ENCODE measurements around the gene PSMB10.

PSMB10 gene

GRCh38 chr16:67951485-67951884 lies 14.8 kb upstream of the PSMB10 start:
- H3K79me2 ChIP-seq (ENCODE audit: insufficient read depth, low read depth): no peaks in the 10 kb centered on the region
- no peak overlapping the region for H3K27ac ChIP-seq
- no peaks in the 10 kb centered on the region for H3K27me3 ChIP-seq (ENCODE audit: insufficient read depth, low read depth)
- H3K4me2 ChIP-seq: no peak overlapping the region
- H3K4me1 ChIP-seq (ENCODE audit: low read depth, poor library complexity, severe bottlenecking): no peaks in the 10 kb centered on the region
- no peak overlapping the region for H3K9ac ChIP-seq
- H2AFZ ChIP-seq (ENCODE audit: low read depth): no peak overlapping the region
- TF ChIP-seq CTCF (conservative IDR thresholded peaks at IDR 0.05; ENCODE audit: low read depth, low read length): no peak
- no peaks in the 10 kb centered on the region for H4K20me1 ChIP-seq (ENCODE audit: insufficient read depth)
- H3K4me3 ChIP-seq (IDR thresholded peaks at IDR 0.05; ENCODE audit: insufficient read depth, low read depth, low read length): no peak overlapping the region
- no peaks in the 10 kb centered on the region for H3K36me3 ChIP-seq (ENCODE audit: insufficient read depth)

GRCh38 chr16:67950335-67950843 lies 13.7 kb upstream of the PSMB10 start:
- Histone ChIP-seq H3K27me3 (ENCODE audit: insufficient read depth, low read depth) (no peaks in the 10 kb centered on the region), H3K9ac (no peak overlapping the region), H3K4me2 (no peak overlapping the region), H3K36me3 (ENCODE audit: insufficient read depth) (no peaks in the 10 kb centered on the region), H3K4me1 (ENCODE audit: low read depth, poor library complexity, severe bottlenecking) (no peaks in the 10 kb centered on the region), H4K20me1 (ENCODE audit: insufficient read depth) (no peaks in the 10 kb centered on the region), H3K79me2 (ENCODE audit: insufficient read depth, low read depth) (no peaks in the 10 kb centered on the region), H2AFZ (ENCODE audit: low read depth) (no peak overlapping the region), H3K27ac (no peak overlapping the region), H3K4me3 (IDR thresholded peaks at IDR 0.05; ENCODE audit: insufficient read depth, low read depth, low read length) (no peak overlapping the region)
- no peak for TF ChIP-seq CTCF (conservative IDR thresholded peaks at IDR 0.05; ENCODE audit: low read depth, low read length)

- Histone ChIP-seq H2AFZ (ENCODE audit: low read depth) (no peak overlapping the region), H4K20me1 (ENCODE audit: insufficient read depth) (no peaks in the 10 kb centered on the region), H3K27me3 (ENCODE audit: insufficient read depth, low read depth) (no peaks in the 10 kb centered on the region), H3K36me3 (ENCODE audit: insufficient read depth) (no peaks in the 10 kb centered on the region), H3K4me3 (IDR thresholded peaks at IDR 0.05; ENCODE audit: insufficient read depth, low read depth, low read length) (no peak overlapping the region), H3K4me2 (no peak overlapping the region), H3K79me2 (ENCODE audit: insufficient read depth, low read depth) (no peaks in the 10 kb centered on the region), H3K27ac (no peak overlapping the region), H3K4me1 (ENCODE audit: low read depth, poor library complexity, severe bottlenecking) (no peaks in the 10 kb centered on the region), H3K9ac (no peak overlapping the region)
- TF ChIP-seq CTCF (conservative IDR thresholded peaks at IDR 0.05; ENCODE audit: low read depth, low read length): no peak
These were observed 13.0 kb upstream of the PSMB10 start for GRCh38 chr16:67949645-67950044.

- no peak overlapping the region for H3K9ac ChIP-seq
- no peak overlapping the region for H3K4me3 ChIP-seq (IDR thresholded peaks at IDR 0.05; ENCODE audit: insufficient read depth, low read depth, low read length)
- no peaks in the 10 kb centered on the region for H3K36me3 ChIP-seq (ENCODE audit: insufficient read depth)
These were observed 11.4 kb upstream of the PSMB10 start for GRCh38 chr16:67948015-67948414.

More at GRCh38 chr16:67948015-67948414, 11.4 kb upstream of the PSMB10 start:
- Histone ChIP-seq H3K27me3 (ENCODE audit: insufficient read depth, low read depth) (no peaks in the 10 kb centered on the region), H3K27ac (no peak overlapping the region), H2AFZ (ENCODE audit: low read depth) (no peak overlapping the region), H3K4me2 (no peak overlapping the region), H3K79me2 (ENCODE audit: insufficient read depth, low read depth) (no peaks in the 10 kb centered on the region), H3K4me1 (ENCODE audit: low read depth, poor library complexity, severe bottlenecking) (no peaks in the 10 kb centered on the region), H4K20me1 (ENCODE audit: insufficient read depth) (no peaks in the 10 kb centered on the region)
- TF ChIP-seq CTCF (conservative IDR thresholded peaks at IDR 0.05; ENCODE audit: low read depth, low read length): no peak
